Stomach smooth muscle (tissue), 2 donors: ENCODE measurements around the gene RRP1B.
A peak's percentile ranks its signal among the peaks of the same experiment; 100 is the strongest.

Source experiments
- H3K27ac ChIP-seq: one replicate; pipeline ENCODE4 v1.7.0; 2013; ENCODE audit warnings: mild to moderate bottlenecking, low read length, inconsistent platforms
- H3K27me3 ChIP-seq, 2 donors: one replicate each; pipeline ENCODE4 v1.7.0; 2013; ENCODE audit warnings: low read length in 2 of 2; ENCODE audit not compliant: insufficient read depth in 2 of 2, control insufficient read depth in 1 of 2
- H3K36me3 ChIP-seq, 2 donors: one replicate each; pipeline ENCODE4 v1.7.0; 2013; ENCODE audit warnings: low read length in 2 of 2; ENCODE audit not compliant: control insufficient read depth in 2 of 2, insufficient read depth in 2 of 2
- H3K4me1 ChIP-seq: one replicate; pipeline ENCODE4 v1.7.0; 2013; ENCODE audit warnings: low read length; ENCODE audit not compliant: control insufficient read depth, insufficient read depth
- H3K4me3 ChIP-seq, 2 donors: one replicate each; pipeline ENCODE4 v1.7.0; 2013; ENCODE audit warnings: low read length in 2 of 2
- H3K9ac ChIP-seq, 2 donors: one replicate each; pipeline ENCODE4 v1.7.0; 2013; ENCODE audit warnings: low read length in 2 of 2, mild to moderate bottlenecking in 1 of 2
- H3K9me3 ChIP-seq, 2 donors: one replicate each; pipeline ENCODE4 v1.7.0; 2013; ENCODE audit warnings: low read length in 2 of 2; ENCODE audit not compliant: control insufficient read depth in 2 of 2
- donor health status: healthy.
- donor health status: Pancreatic carcinoma.

The RRP1B gene

GRCh38 chr21:43654806-43655489, 4.4 kb upstream of the RRP1B start:
- H3K36me3 ChIP-seq: no peaks in the 10 kb centered on the region
- no peak overlapping the region for H3K4me3 ChIP-seq
- no peaks in the 10 kb centered on the region for H3K9me3 ChIP-seq
- H3K9ac ChIP-seq: no peak overlapping the region
- no peaks in the 10 kb centered on the region for H3K27me3 ChIP-seq
- H3K4me1 ChIP-seq: peaks cover 10% of the 10 kb centered on the region
- no peak overlapping the region for H3K27ac ChIP-seq

- Histone ChIP-seq H3K36me3 (peaks cover 2 to 5% of the 10 kb centered on the region in 2 donors), H3K9ac (no peak overlapping the region), H3K4me1 (peaks cover 22% of the 10 kb centered on the region), H3K27me3 (no peaks in the 10 kb centered on the region), H3K9me3 (no peaks in the 10 kb centered on the region), H3K4me3 (no peak overlapping the region), H3K27ac (no peak overlapping the region)
These were observed 1.8 kb upstream of the RRP1B start for GRCh38 chr21:43657355-43658087.

GRCh38 chr21:43658088-43658741, 1.1 kb upstream of the RRP1B start:
- H3K4me1 ChIP-seq: peaks cover 22% of the 10 kb centered on the region
- H3K27me3 ChIP-seq: no peaks in the 10 kb centered on the region
- H3K36me3 ChIP-seq: peaks cover 2 to 5% of the 10 kb centered on the region in 2 donors
- no peak overlapping the region for H3K27ac ChIP-seq
- no peaks in the 10 kb centered on the region for H3K9me3 ChIP-seq
- no peak overlapping the region for H3K9ac ChIP-seq
- no peak overlapping the region for H3K4me3 ChIP-seq

- Histone ChIP-seq H3K4me3 (peak overlapping the region; percentile 91), H3K27me3 (no peaks in the 10 kb centered on the region), H3K36me3 (peaks cover 2 to 5% of the 10 kb centered on the region in 2 donors), H3K9me3 (no peaks in the 10 kb centered on the region), H3K27ac (peak overlapping the region; percentile 83), H3K4me1 (peaks cover 22% of the 10 kb centered on the region), H3K9ac (peak overlapping the region; percentile 84 to 90)
These were observed 608 bp upstream of the RRP1B start for GRCh38 chr21:43658769-43659135.

- Histone ChIP-seq H3K9me3 (no peaks in the 10 kb centered on the region), H3K36me3 (peaks cover 6 to 15% of the 10 kb centered on the region in 2 donors), H3K4me1 (peaks cover 22% of the 10 kb centered on the region), H3K27ac (no peak overlapping the region), H3K27me3 (no peaks in the 10 kb centered on the region), H3K4me3 (no peak overlapping the region), H3K9ac (no peak overlapping the region)
These were observed 2.9 kb downstream of the RRP1B start for GRCh38 chr21:43662286-43662685.

GRCh38 chr21:43663033-43663432, 3.7 kb downstream of the RRP1B start:
- Histone ChIP-seq H3K9me3 (no peaks in the 10 kb centered on the region), H3K9ac (no peak overlapping the region), H3K27me3 (no peaks in the 10 kb centered on the region), H3K4me3 (no peak overlapping the region), H3K36me3 (peaks cover 6 to 15% of the 10 kb centered on the region in 2 donors), H3K27ac (no peak overlapping the region), H3K4me1 (peaks cover 22% of the 10 kb centered on the region)

- Histone ChIP-seq H3K4me3 (no peak overlapping the region), H3K36me3 (peaks cover 6 to 15% of the 10 kb centered on the region in 2 donors), H3K4me1 (peaks cover 14% of the 10 kb centered on the region), H3K27ac (no peak overlapping the region), H3K27me3 (no peaks in the 10 kb centered on the region), H3K9ac (no peak overlapping the region), H3K9me3 (no peaks in the 10 kb centered on the region)
These were observed 5.0 kb downstream of the RRP1B start for GRCh38 chr21:43664358-43664757.

GRCh38 chr21:43665879-43666278, 6.5 kb downstream of the RRP1B start:
- H3K27ac ChIP-seq: no peak overlapping the region

GRCh38 chr21:43667191-43667904, 8.0 kb downstream of the RRP1B start:
- H3K4me3 ChIP-seq: no peak overlapping the region
- H3K27me3 ChIP-seq: no peaks in the 10 kb centered on the region
- no peak overlapping the region for H3K27ac ChIP-seq
- no peak overlapping the region for H3K9ac ChIP-seq
- H3K36me3 ChIP-seq: peaks cover 21 to 25% of the 10 kb centered on the region in 2 donors
- no peaks in the 10 kb centered on the region for H3K9me3 ChIP-seq
- no peaks in the 10 kb centered on the region for H3K4me1 ChIP-seq

More at GRCh38 chr21:43665879-43666278, 6.5 kb downstream of the RRP1B start:
- no peaks in the 10 kb centered on the region for H3K27me3 ChIP-seq
- peaks cover 2% of the 10 kb centered on the region for H3K4me1 ChIP-seq
- H3K4me3 ChIP-seq: no peak overlapping the region
- no peak overlapping the region for H3K9ac ChIP-seq
- peaks cover 15 to 20% of the 10 kb centered on the region in 2 donors for H3K36me3 ChIP-seq
- H3K9me3 ChIP-seq: no peaks in the 10 kb centered on the region

- Histone ChIP-seq H3K9ac (no peak overlapping the region), H3K27me3 (no peaks in the 10 kb centered on the region), H3K4me1 (no peaks in the 10 kb centered on the region), H3K4me3 (no peak overlapping the region), H3K27ac (no peak overlapping the region), H3K9me3 (no peaks in the 10 kb centered on the region), H3K36me3 (peaks cover 24 to 25% of the 10 kb centered on the region in 2 donors)
These were observed 10.7 kb downstream of the RRP1B start for GRCh38 chr21:43669828-43670605.
